Naive B cell (primary cell): ENCODE results near the gene ARHGAP6. TPM values are rescaled to one million over a fixed set of nuclear protein-coding genes. Genes with fewer than 3 reads are reported as not detected.
A peak's percentile ranks its signal among the peaks of the same experiment; 100 is the strongest.
"Not testable (repeated sequence)": the region's sequence is repeated elsewhere in the genome, so short reads cannot be mapped to it uniquely, and the experiment has no call there.

Source experiments
- ATAC-seq, 2 donors: fragments of 150-1000 bp; cut with Tn5 transposase; 2 replicates each; pipeline ENCODE4 v1.10.0; 2021; ENCODE audit warnings: low read depth in 2 of 2, mild to moderate bottlenecking in 2 of 2, moderate library complexity in 2 of 2
- DNase-seq: peaks from one replicate; pipeline ENCODE4 v3.0.0; 2022
- H3K27ac Mint-ChIP-seq, 6 donors: one replicate each; pipeline ENCODE4 v1.8.0; 2020 to 2022; ENCODE audit warnings: mild to moderate bottlenecking in 6 of 6, mixed read lengths in 6 of 6, moderate library complexity in 5 of 6, inconsistent platforms in 2 of 6
- H3K27me3 Mint-ChIP-seq, 3 donors: one replicate each; pipeline ENCODE4 v1.8.0; 2021 to 2022; ENCODE audit warnings: mixed read lengths in 3 of 3, mild to moderate bottlenecking in 1 of 3
- H3K36me3 Mint-ChIP-seq, 2 donors: one replicate each; pipeline ENCODE4 v1.8.0; 2020 to 2022; ENCODE audit warnings: mixed read lengths in 2 of 2, inconsistent platforms in 1 of 2, mild to moderate bottlenecking in 1 of 2
- H3K4me1 Mint-ChIP-seq, 3 donors: one replicate each; pipeline ENCODE4 v1.8.0; 2020 to 2022; ENCODE audit warnings: mixed read lengths in 3 of 3, inconsistent platforms in 1 of 3, mild to moderate bottlenecking in 1 of 3, moderate library complexity in 1 of 3
- H3K4me3 Mint-ChIP-seq, 8 donors: one replicate each; pipeline ENCODE4 v1.8.0; 2020 to 2022; ENCODE audit warnings: mild to moderate bottlenecking in 8 of 8, mixed read lengths in 8 of 8, moderate library complexity in 8 of 8, inconsistent platforms in 2 of 8
- H3K9me3 Mint-ChIP-seq, 7 donors: one replicate each; pipeline ENCODE4 v1.8.0; 2020 to 2022; ENCODE audit warnings: mixed read lengths in 7 of 7, mild to moderate bottlenecking in 5 of 7, inconsistent platforms in 2 of 7, moderate library complexity in 1 of 7
- polyA plus RNA-seq, 6 donors: library from polyadenylated mRNA; unstranded; fragments of 300-500 nt; fragmentation: Illumina TruSeq; gene quantifications; one replicate each; pipeline ENCODE4 v1.2.3, GENCODE V29; 2021; ENCODE audit warnings: low read depth in 6 of 6

ARHGAP6 gene
- polyA plus RNA-seq, 6 donors from 2014 or later = 0.05 to 0.12 (median 0.09) TPM; not detected in 2

DNA sequence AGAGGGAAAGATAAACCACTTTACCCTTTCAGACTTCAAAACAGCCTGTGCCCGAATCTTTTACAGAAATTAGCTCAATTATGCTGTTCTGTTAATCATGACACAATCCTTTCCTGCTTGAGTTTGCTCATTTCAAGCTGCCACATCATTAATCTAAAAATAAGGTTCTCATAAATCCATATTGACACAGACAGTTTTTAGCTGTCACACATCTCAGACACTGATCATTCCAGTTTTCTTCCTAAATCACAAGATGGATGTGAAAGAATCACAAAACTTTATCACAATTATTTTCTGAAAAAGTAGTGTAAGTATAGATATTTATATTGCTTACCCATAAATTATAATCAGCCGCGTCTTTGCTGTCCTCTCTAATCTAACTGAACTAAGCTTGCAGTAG is 400.4 kb downstream of the ARHGAP6 start:
- Mint-ChIP-seq H3K4me1 (no peaks in the 10 kb centered on the region), H3K4me3 (no peak overlapping the region), H3K27ac (peak overlapping the region in 1 of 6 donors; percentile 25), H3K36me3 (no peaks in the 10 kb centered on the region), H3K27me3 (peaks cover 0 to 9% (median 0%) of the 10 kb centered on the region in 3 donors), H3K9me3 (peaks cover 0 to 4% (median 0%) of the 10 kb centered on the region in 7 donors)
- DNase-seq (no peak), ATAC-seq (no peak)

GRCh38 chrX:11264925-11265324 is 400.8 kb downstream of the ARHGAP6 start:
- Mint-ChIP-seq H3K4me3 (no peak overlapping the region), H3K36me3 (peaks cover 0 to 2% of the 10 kb centered on the region in 2 donors), H3K4me1 (no peaks in the 10 kb centered on the region), H3K9me3 (peaks cover 0 to 5% (median 0%) of the 10 kb centered on the region in 7 donors), H3K27me3 (peaks cover 0 to 10% (median 0%) of the 10 kb centered on the region in 3 donors), H3K27ac (peak overlapping the region in 1 of 6 donors; percentile 25)
- DNase-seq = no peak
- no peak for ATAC-seq

DNA sequence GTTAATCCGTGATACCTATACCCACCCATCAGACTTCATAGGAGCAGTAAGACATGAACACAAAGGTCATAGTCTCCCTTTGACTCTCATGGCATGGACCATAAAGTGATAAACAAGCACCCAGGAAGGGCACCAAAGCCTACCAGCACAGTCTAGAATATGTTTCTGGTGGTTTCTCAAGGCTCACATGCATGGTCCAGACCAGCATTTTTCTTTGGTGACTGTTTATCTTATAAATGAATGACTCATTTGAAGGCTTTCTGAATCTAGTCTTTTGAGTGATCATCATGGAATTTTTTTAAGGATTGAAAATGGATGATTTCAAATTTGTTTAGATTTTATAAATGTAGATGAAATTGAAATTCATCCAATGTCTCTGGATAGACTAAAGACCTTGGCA is 404.5 kb downstream of the ARHGAP6 start:
- H3K4me1 Mint-ChIP-seq = no peaks in the 10 kb centered on the region
- H3K36me3 Mint-ChIP-seq = peaks cover 0 to 10% of the 10 kb centered on the region in 2 donors
- DNase-seq = no peak
- H3K9me3 Mint-ChIP-seq = peaks cover 0 to 7% (median 3%) of the 10 kb centered on the region in 7 donors
- no peak overlapping the region for H3K4me3 Mint-ChIP-seq
- ATAC-seq = no peak
- H3K27me3 Mint-ChIP-seq = peaks cover 0 to 19% (median 9%) of the 10 kb centered on the region in 3 donors
- H3K27ac Mint-ChIP-seq = no peak overlapping the region

DNA sequence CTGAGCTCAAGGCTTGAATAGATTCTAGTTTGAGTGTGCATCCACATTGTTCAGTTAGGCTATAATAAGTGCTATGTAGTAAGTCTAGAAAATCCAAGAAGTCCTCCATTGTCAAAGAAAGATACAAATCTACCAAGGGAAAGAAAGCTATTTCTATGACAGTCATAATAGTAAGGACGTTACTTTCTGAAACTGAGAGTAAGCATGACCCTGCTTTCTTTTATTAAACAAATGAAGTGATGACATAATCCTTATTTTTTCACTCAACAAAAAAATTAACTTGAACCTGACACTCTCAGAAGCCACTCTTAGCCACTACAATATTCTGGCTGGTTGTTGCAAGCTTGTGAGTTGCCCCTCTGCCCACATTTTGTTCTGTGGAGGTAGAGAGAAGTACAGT is 406.3 kb downstream of the ARHGAP6 start:
- Mint-ChIP-seq H3K36me3 (peaks cover 0 to 10% of the 10 kb centered on the region in 2 donors), H3K4me3 (no peak overlapping the region), H3K27me3 (peaks cover 0 to 19% (median 9%) of the 10 kb centered on the region in 3 donors), H3K9me3 (peaks cover 0 to 7% (median 3%) of the 10 kb centered on the region in 7 donors), H3K27ac (peak overlapping the region in 1 of 6 donors; percentile 45), H3K4me1 (peaks cover 0 to 3% (median 0%) of the 10 kb centered on the region in 3 donors)
- ATAC-seq = no peak
- no peak for DNase-seq

DNA sequence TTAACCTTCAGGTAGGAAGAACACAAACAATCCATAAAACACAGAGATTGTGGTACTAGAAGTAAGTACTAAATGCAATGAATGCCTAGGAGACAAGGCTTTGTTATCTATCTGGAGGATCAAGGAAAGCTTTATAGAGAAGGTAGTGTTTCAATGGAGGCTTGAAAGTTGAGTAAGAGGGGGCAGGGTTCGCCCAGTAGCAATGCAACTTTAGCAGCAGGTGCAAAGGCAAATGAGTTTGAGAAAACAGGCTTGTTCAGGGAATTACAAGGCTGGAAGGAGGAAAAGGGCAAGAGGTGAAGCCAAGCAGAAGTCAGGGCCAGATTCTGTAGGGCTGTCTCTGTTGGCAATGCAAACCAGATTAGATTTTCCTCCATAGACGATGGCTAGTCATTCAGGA is 408.0 kb downstream of the ARHGAP6 start:
- Mint-ChIP-seq H3K4me1 (peaks cover 0 to 3% (median 0%) of the 10 kb centered on the region in 3 donors), H3K9me3 (peaks cover 0 to 7% (median 3%) of the 10 kb centered on the region in 7 donors), H3K27me3 (peaks cover 0 to 19% (median 9%) of the 10 kb centered on the region in 3 donors), H3K36me3 (peaks cover 0 to 10% of the 10 kb centered on the region in 2 donors), H3K27ac (peak overlapping the region in 1 of 6 donors; percentile 50), H3K4me3 (no peak overlapping the region)
- no peak for ATAC-seq
- DNase-seq = no peak

DNA sequence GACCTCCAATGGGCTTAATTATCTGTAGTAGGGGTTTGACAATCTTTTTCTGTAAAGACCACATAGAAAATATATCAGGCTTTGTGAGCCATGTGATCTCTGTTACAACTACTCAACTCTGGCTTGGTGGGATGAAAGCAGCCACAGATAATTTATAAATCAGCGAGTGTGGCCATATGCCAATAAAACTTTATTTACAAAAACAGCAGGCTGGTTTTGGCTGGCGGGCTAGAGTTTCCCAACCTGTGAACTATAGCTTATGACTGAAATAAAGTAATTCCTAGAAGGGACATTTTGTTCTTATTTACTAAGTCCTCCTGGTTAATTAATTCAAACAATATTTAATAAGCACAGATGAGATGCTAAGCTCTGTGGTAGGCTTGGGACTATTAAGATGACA is 408.4 kb downstream of the ARHGAP6 start:
- peaks cover 0 to 19% (median 9%) of the 10 kb centered on the region in 3 donors for H3K27me3 Mint-ChIP-seq
- DNase-seq (no peak), ATAC-seq (no peak)
- peaks cover 0 to 7% (median 3%) of the 10 kb centered on the region in 7 donors for H3K9me3 Mint-ChIP-seq
- peaks cover 0 to 3% (median 0%) of the 10 kb centered on the region in 3 donors for H3K4me1 Mint-ChIP-seq
- H3K27ac Mint-ChIP-seq = no peak overlapping the region
- peaks cover 0 to 10% of the 10 kb centered on the region in 2 donors for H3K36me3 Mint-ChIP-seq
- no peak overlapping the region for H3K4me3 Mint-ChIP-seq

- no peak for DNase-seq
Observed at GRCh38 chrX:11254417-11255109, 411.2 kb downstream of the ARHGAP6 start.

DNA sequence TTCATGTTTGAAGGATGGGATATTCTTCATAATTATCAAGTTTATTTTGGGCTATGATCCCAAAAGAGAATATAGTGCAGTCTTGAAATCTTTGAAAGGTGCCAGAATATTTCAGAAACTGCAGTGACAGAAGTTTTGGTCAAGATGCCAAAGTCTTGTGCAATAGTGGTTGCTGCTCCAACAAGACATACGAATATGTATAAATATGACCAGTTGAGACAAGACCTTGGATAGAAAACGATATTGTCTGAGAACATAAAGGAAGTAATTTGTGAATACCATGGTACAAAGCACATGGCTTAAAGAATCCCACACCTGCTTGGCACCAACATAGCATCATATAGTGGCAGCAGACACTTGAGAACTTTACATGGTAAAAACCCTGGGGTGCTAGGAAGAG is 421.1 kb downstream of the ARHGAP6 start:
- Mint-ChIP-seq H3K4me1 (no peaks in the 10 kb centered on the region), H3K36me3 (no peaks in the 10 kb centered on the region), H3K4me3 (no peak overlapping the region), H3K27me3 (peaks cover 0 to 16% (median 9%) of the 10 kb centered on the region in 3 donors), H3K27ac (peak overlapping the region in 1 of 6 donors; percentile 36), H3K9me3 (peaks cover 0 to 2% (median 0%) of the 10 kb centered on the region in 7 donors)
- DNase-seq (no peak), ATAC-seq (no peak)

More at GRCh38 chrX:11254417-11255109, 411.2 kb downstream of the ARHGAP6 start:
- Mint-ChIP-seq H3K9me3 (peaks cover 0 to 7% (median 3%) of the 10 kb centered on the region in 7 donors), H3K27ac (no peak overlapping the region), H3K4me3 (no peak overlapping the region), H3K36me3 (peaks cover 0 to 4% of the 10 kb centered on the region in 2 donors), H3K4me1 (peaks cover 0 to 3% (median 0%) of the 10 kb centered on the region in 3 donors), H3K27me3 (peaks cover 0 to 22% (median 9%) of the 10 kb centered on the region in 3 donors)
- ATAC-seq = no peak

DNA sequence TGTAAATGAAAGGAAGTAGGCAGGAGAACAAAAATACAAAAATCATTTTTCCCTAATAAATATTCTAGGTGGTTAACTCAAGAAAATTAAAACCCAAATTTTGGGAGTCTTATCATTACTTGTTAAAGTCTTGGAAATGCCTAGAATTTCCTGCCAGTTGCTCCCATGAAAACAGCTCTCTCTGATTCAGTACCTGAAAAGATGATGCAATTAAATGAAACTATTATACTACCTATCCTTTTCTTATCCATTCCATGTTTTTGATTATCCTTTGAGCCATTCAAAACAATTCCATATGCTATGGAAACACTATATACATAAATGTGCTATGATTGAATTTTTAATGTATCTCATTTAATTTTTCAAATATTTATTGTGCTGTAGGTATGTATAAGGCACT is 423.0 kb downstream of the ARHGAP6 start:
- Mint-ChIP-seq H3K4me3 (no peak overlapping the region), H3K27ac (no peak overlapping the region), H3K4me1 (no peaks in the 10 kb centered on the region), H3K27me3 (peaks cover 0 to 16% (median 9%) of the 10 kb centered on the region in 3 donors), H3K36me3 (no peaks in the 10 kb centered on the region), H3K9me3 (peaks cover 0 to 2% (median 0%) of the 10 kb centered on the region in 7 donors)
- DNase-seq (no peak), ATAC-seq (no peak)

DNA sequence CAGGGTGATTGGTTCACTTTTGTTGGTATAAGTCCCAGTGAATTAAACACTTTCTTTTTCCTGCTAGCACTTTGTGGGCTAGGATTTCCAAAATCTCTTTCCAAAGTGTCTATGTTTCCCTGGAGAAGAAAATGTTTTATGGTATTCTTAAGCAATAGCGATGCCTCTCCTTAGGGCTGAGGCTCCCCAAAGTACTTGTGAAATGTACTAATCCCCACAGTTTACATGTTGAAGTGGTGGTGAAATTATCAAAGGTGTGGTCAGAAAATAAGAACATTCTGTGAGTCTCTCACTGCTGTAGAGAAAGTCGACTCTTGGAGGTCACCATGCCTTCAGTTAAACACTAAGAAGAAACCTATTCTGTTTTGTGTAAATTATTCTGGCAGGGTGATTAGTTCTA is 424.0 kb downstream of the ARHGAP6 start:
- H3K9me3 Mint-ChIP-seq = peaks cover 0 to 6% (median 0%) of the 10 kb centered on the region in 7 donors
- no peaks in the 10 kb centered on the region for H3K4me1 Mint-ChIP-seq
- DNase-seq (no peak), ATAC-seq (no peak)
- no peak overlapping the region for H3K4me3 Mint-ChIP-seq
- no peak overlapping the region for H3K27ac Mint-ChIP-seq
- peaks cover 0 to 16% (median 9%) of the 10 kb centered on the region in 3 donors for H3K27me3 Mint-ChIP-seq
- no peaks in the 10 kb centered on the region for H3K36me3 Mint-ChIP-seq

DNA sequence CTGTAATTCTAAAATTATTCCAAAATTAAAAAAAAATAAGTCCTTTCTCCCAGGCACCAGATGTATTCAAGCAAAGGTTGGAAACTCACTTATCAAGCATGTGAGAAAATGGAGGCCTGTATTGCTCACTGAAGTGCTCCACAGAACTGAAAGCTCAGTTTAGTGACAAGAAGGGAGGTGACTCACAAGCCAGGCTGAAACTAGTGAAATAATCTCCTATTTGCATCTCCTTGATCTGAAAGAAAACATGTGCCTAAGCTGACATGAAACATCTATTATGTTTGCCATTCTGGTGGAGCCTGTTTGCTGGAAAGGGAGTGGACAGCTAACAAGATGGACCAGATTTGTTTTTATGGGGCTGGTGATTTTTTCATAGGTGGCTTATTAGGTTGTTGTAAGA is 426.5 kb downstream of the ARHGAP6 start:
- H3K9me3 Mint-ChIP-seq = peaks cover 0 to 9% (median 0%) of the 10 kb centered on the region in 7 donors
- no peaks in the 10 kb centered on the region for H3K4me1 Mint-ChIP-seq
- peaks cover 0 to 8% (median 5%) of the 10 kb centered on the region in 3 donors for H3K27me3 Mint-ChIP-seq
- no peak overlapping the region for H3K27ac Mint-ChIP-seq
- DNase-seq (no peak), ATAC-seq (no peak)
- no peak overlapping the region for H3K4me3 Mint-ChIP-seq
- no peaks in the 10 kb centered on the region for H3K36me3 Mint-ChIP-seq

DNA sequence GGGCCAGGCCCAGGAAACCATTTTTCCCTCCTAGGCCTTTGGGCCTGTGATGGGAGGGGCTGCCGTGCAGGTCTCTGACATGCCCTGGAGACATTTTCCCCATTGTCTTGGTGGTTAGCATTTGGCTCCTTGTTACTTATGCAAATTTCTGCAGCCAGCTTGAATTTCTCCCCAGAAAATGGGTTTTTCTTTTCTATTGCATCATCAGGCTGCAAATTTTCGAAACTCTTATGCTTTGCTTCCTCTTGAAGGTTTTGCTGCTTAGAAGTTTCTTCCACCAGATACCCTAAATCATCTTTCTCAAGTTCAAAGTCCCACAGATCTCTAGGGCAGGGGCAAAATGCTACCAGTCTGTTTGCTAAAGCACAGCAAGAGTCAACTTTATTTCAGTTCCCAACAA is 430.3 kb downstream of the ARHGAP6 start:
- not testable (repeated sequence) for H3K27me3 Mint-ChIP-seq, H3K4me1 Mint-ChIP-seq, DNase-seq, H3K27ac Mint-ChIP-seq, H3K4me3 Mint-ChIP-seq, H3K36me3 Mint-ChIP-seq, ATAC-seq
- peaks cover 0 to 13% (median 0%) of the 10 kb centered on the region in 7 donors for H3K9me3 Mint-ChIP-seq

DNA sequence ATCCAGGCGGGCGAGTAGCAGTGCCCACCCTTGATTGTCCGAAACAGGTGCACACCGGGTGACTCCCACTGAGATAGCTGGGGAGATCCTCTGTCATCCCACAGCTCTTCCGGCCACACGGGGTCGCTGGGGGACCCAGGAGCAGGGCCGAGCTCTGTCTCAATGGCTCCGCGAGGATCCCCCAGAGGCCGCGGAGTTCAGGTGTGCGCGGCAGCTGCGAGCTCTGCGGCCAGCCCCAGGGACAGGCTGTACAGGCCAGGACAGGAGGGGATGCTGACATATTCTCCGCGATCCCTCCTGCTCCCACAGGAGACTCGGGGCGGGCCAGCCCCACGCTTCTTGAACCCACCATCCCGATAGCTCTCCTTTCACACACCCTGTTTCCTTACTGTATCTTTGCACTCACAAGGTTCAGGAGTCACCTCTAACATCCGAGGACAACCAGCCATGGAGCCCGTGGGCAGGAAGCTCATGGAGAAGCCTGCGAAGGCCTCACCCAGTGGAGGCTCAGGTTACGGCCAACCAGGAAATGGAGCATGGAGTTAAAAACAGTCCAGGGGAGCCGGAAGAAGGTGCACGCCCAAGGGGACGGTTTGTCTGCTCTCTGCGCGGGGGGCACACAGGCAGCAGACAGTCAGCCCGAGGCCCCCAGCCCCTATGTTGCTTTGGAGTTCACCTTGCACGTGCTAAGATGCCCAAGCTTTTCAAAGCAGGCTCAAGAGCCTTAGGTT is 450.4 kb downstream of the ARHGAP6 start:
- ATAC-seq (peak in 1 of 2 donors; percentile 53), DNase-seq (no peak)
- H3K4me3 Mint-ChIP-seq = peak overlapping the region in 1 of 8 donors; percentile 8
- no peaks in the 10 kb centered on the region for H3K27me3 Mint-ChIP-seq
- H3K9me3 Mint-ChIP-seq = peaks cover 2 to 26% (median 14%) of the 10 kb centered on the region in 7 donors
- H3K36me3 Mint-ChIP-seq = no peaks in the 10 kb centered on the region
- H3K4me1 Mint-ChIP-seq = no peaks in the 10 kb centered on the region
- H3K27ac Mint-ChIP-seq = no peak overlapping the region
